ENCODE results near the gene MOK.

The MOK gene

DNA sequence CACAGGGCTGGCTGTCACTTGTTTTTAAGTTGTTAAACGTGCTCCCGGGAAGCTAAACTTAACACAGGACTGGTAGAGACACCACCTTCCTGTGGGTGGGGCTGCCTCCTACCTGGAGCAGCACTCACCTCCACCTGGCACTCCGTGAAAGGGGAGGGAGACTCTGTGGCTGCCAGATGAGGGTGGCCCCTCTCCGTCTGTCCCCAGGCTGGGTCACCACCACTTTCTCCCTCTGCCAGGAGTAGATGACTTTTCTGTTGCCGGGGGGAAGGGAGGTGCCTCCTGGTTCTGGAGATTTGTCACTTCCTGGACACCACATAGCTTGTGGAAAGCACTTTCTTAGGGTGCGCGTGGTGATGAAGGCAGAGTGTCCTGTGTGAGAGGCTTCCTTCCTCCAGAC lies 83.9 kb downstream of the MOK start:
- FAIRE-seq = no peak

DNA sequence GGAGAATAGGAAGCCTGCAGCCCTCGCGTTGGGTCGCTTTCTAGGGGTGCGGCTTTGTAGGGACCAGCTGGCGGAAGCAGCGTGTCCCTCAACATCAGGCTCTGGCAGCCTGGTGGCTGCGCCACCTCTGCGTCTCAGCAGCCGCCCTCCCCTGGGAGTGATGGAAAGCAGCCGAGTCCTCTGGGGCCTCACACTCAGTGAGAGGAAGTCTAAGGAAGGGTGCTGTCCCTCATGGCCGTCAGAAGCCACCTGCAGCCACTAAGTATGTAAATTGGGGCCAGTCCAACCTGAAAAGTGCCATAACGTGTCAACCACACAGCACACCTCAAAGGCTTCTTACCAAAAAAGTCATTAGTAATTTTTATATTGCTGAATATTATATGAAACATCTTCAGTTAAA lies 84.9 kb downstream of the MOK start:
- no peak for FAIRE-seq

- FAIRE-seq = no peak
These were observed 85.6 kb downstream of the MOK start for GRCh38 chr14:102219316-102219715.

GRCh38 chr14:102218688-102219087 lies 86.3 kb downstream of the MOK start:
- no peak for FAIRE-seq

DNA sequence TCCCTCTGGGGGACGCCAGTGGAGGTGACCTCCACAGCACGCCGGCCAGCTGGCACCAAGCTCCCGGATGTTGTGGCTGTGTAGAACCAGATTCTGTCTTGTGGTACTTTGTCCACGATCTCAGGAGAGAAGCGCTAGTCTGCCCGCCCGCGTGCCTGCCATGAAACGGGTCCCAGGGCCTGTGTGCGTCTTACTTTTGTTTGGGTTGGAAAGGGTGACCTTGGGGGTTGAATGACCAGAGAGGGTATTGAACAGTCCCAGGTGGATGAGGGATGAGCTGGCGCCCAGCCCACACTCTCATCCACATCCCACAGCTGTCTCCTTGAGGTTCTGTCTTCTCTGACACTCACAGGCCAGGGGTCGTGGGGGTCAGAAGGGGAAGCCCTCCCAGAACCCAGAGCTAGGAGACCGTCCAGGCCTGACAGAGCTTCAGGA lies 87.0 kb downstream of the MOK start:
- no peak for FAIRE-seq

GRCh38 chr14:102217399-102217798 lies 87.6 kb downstream of the MOK start:
- no peak for FAIRE-seq

GRCh38 chr14:102215576-102216250 lies 89.3 kb downstream of the MOK start:
- no peak for FAIRE-seq

DNA sequence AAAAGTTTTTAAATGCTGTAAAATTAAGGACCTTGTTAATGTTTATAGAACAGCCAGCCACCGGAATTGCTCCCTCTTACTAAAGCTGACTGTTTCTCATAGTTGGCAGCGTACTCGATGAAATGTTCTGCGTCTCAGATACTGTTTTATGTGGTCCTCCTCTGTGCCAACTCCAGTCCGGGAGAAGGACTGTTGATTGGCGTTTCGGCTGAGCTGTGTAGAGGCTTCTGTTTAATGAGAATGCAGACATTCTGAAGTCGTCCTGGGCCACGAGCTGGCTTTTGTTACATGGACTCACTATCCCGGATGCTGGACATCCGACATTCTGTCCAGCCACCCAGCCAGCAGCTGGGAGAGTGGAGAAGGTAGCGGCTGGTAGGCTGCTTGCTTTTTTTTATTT lies 89.9 kb downstream of the MOK start:
- no peak for FAIRE-seq

DNA sequence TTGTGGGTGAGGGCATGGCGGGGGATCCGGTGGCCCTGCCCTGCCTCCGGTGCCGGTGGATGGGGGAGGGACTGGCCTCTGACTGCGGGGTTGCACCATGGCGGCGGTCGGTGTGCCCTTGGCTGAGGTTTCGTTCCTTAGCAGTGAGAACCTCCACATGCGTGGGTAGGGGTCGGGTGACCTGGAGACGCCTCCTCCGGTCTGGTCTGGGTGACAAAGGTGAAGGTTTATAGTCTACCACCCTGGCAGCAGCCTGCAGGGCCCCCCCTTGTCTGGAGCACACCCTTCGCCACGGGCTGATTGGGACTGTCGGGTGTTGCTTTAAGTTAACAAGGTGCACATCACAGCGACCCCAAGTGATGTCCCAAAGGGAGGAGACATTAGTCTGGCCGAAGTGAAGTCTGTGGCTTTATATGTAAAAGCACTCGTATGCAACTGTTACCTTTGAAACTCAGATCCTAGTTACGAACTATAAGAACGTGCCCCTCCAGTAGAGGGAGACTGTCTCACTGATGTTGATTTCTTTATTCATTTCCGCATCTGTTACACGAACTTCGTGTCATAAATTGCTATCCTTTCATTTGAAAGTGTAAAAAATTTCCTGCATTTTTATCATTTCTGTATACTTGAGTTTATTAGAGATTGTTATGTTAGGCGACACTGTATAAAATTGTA lies 90.8 kb downstream of the MOK start:
- no peak for FAIRE-seq

GRCh38 chr14:102213470-102213869 lies 91.5 kb downstream of the MOK start:
- no peak for FAIRE-seq

GRCh38 chr14:102212845-102213244 lies 92.1 kb downstream of the MOK start:
- no peak for FAIRE-seq

DNA sequence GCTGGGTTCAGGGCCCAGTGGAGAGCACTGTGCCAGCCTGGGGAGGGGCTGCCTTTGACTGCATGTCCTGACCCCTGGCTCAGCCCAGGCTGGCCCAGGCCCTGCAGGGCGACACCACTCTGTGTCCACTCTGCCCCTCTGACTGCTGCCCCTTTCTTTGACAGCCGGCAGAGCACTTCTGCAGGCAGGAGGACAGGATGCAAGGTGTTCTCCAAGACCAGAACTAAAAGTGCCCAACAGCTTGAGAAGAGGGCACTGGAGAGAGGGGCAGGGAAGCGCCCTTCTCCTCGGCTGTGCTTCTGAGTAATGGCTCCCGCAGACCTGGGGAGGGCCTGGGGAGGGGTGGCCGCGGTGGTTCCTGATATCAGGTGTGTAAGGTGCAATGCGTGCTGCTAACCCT lies 92.6 kb downstream of the MOK start:
- FAIRE-seq = no peak

DNA sequence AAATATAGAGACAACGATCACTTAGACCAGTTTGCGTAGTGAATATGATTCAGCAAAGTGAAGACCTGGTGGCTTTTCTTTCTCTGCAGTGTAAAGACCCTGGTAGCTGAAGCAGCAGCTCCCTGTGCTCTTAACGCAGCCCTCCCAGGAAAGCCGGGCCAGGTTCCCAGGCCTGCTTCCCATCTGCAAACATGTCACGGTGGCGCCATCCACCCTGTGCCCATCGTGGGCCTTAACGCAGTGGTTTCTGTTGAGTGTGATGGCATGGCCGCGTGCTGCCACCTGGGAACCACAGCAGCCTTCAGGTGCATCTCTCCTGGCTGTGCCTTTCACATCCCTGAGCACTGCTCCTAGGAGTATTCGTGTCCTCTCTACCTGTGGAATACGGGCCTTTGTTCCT lies 93.7 kb downstream of the MOK start:
- no peak for FAIRE-seq

DNA sequence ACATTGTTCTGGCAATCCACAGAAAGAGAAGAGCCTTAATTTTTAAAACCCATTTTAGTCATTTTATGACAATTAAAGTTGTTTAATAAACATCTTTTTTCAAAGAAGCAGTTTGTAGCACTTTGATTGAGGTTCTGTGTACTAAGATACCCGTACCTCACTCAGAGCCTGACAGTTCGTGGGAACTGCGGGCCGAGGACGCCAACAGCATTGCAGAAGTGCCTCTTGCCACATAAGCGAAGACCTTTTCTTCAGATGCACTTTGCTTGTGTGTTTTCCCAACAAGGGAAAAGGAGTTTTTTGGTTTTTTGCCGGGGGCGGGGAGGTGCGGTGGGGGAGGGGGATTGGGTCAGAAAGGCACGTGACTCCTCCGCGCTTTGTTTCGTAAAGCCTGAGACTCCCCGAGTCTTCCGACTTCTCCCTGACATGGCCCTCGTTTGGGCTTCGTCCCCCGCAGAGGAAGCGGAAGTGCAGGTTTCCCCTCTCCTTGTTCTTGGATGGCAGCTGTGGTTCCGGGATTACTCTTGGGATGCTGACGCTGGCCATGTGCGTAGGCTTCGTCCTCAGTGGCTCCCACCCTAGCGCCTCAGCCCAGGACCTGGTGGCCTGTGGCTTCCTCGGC lies 94.4 kb downstream of the MOK start:
- no peak for FAIRE-seq

DNA sequence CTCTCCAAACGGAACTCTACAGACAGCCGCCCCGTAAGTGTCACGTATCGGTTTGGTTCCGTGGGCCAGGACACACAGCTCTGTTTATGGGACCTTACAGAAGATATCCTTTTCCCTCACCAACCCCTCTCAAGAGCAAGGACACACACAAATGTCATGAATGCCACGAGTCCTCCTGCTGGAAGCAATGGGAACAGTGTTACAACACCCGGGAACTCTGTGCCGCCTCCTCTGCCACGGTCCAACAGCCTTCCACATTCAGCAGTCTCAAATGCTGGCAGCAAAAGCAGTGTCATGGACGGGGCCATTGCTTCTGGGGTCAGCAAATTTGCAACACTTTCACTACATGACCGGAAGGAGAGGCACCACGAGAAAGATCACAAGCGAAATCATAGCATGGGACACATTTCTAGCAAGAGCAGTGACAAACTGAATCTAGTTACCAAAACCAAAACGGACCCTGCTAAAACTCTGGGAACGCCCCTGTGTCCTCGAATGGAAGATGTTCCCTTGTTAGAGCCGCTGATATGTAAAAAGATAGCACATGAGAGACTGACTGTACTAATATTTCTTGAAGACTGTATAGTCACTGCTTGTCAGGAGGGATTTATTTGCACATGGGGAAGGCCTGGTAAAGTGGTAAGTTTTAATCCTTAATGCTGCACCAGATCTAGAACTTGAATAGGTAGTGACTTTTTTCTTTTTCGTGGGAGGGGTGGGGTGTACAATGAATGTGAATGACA lies 95.6 kb downstream of the MOK start:
- FAIRE-seq = no peak

- no peak for FAIRE-seq
These were observed 96.2 kb downstream of the MOK start for GRCh38 chr14:102208741-102209140.

DNA sequence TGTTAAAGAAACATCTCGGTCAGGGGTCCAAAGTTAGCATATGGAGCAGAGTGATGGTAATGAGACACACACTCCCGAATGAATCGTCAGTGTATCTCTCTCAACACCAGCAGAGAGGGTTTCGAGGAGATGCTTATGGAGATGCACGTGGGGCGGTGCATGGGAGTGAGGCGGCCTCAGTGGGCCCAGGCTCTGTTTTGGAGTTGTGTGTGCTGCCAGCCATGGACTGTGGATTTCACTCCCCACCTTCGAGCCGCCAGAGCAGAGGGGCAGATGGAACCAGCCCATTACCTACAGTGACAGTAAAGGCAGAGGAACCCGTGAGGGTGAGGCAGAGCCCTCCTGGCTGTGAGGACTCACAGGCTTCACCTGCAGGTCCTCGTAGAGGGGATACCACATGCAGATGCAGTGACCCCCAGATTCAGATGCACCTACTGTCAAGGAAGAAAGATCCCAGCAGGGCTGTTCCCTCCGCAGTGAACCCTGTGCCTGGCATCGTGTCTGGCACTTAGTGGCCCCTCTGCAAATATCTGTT lies 97.1 kb downstream of the MOK start:
- FAIRE-seq = no peak

DNA sequence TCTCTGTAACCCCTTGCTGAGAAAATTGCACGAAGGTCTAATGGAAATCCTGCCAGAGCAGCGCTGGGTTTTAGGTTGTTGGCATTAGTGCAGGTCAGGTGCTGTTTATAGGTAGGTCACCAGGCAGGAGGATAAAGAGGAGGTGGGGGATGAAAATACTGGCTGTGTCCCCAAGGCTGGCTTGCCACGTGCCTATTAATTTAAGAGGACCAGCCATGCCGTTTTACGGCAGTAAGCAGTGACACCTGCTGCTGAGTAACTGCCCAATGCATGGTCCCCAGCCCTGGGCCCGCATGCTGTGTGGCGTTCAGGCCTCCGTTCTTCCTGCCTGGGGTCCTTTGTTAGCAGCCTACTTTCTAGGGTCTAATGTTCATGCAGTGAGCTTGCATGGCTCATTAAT lies 98.0 kb downstream of the MOK start:
- no peak for FAIRE-seq

GRCh38 chr14:102205560-102205959 lies 99.4 kb downstream of the MOK start:
- FAIRE-seq = no peak

GRCh38 chr14:102203382-102203781 lies 101.6 kb downstream of the MOK start:
- FAIRE-seq = no peak

- FAIRE-seq = no peak
These were observed 102.0 kb downstream of the MOK start for GRCh38 chr14:102202944-102203343.

- FAIRE-seq = no peak
These were observed 103.2 kb downstream of the MOK start for GRCh38 chr14:102201776-102202175.

- no peak for FAIRE-seq
These were observed 103.6 kb downstream of the MOK start for GRCh38 chr14:102201353-102201738.
